ENCODE data around the gene ATP5ME. TPM values are rescaled to one million over a fixed set of nuclear protein-coding genes. Genes with fewer than 3 reads are reported as not detected.
A peak's percentile ranks its signal among the peaks of the same experiment; 100 is the strongest.

The ATP5ME gene
- total and polyA plus RNA-seq, 2 of the 13 experiments (the other 11 are each of a cell fraction or from before 2014, with no cell fraction given): 305 to 753 TPM

GRCh38 chr4:675036-675882 lies 1.2 kb upstream of the ATP5ME start (continued):
- TF ChIP-seq ZBTB40 (IDR thresholded peaks at IDR 0.05) (no peak), ZBTB40 (CRISPR knock-in tag; IDR thresholded peaks at IDR 0.05) (0 out of 2 replicates have a peak, but pooled peaks have one; percentile 28), PHF8 (CRISPR knock-in tag; IDR thresholded peaks at IDR 0.05) (peak; percentile 53; the same call in 1 of the 2 replicates), ZNF558 (CRISPR knock-in tag; IDR thresholded peaks at IDR 0.05; ENCODE audit: borderline replicate concordance) (peak; percentile 55; the same call in 1 of the 2 replicates), FOXA3 (CRISPR knock-in tag; IDR thresholded peaks at IDR 0.05) (no peak; the same call in 1 of the 2 replicates), PRPF4 (IDR thresholded peaks at IDR 0.05; ENCODE audit: low read depth, low read length, poor library complexity, severe bottlenecking) (no peak), YY1 (IDR thresholded peaks at IDR 0.05; ENCODE audit: insufficient read depth, insufficient replicate concordance, low read depth, low read length) (peak; percentile 76), GATA4 (IDR thresholded peaks at IDR 0.05; ENCODE audit: borderline replicate concordance, low read depth) (no peak), ZNF20 (CRISPR knock-in tag; IDR thresholded peaks at IDR 0.05) (0 out of 2 replicates have a peak, but pooled peaks have one; percentile 18), ZNF768 (CRISPR knock-in tag; IDR thresholded peaks at IDR 0.05) (0 out of 2 replicates have a peak, but pooled peaks have one; percentile 26), HMGXB4 (CRISPR knock-in tag; IDR thresholded peaks at IDR 0.05; ENCODE audit: borderline replicate concordance in 1 of 2, low read depth in 1 of 2) (0 out of 4 replicates have a peak, but pooled peaks of 1 of the 2 experiments have one; percentile 9), IRF2 (CRISPR knock-in tag; IDR thresholded peaks at IDR 0.05) (no peak), MXD1 (CRISPR knock-in tag; IDR thresholded peaks at IDR 0.05) (0 out of 2 replicates have a peak, but pooled peaks have one; percentile 17), POGZ (CRISPR knock-in tag; IDR thresholded peaks at IDR 0.05) (no peak), ZNF562 (CRISPR knock-in tag; IDR thresholded peaks at IDR 0.05; ENCODE audit: borderline replicate concordance) (no peak)

Measured in HepG2 (cell line).